Body of pancreas (tissue), 4 donors: ENCODE results near the gene DAPK2.

Experiments
- CTCF ChIP-seq, 7 experiments: fragments of 450-650 bp in 4 of 7; fragments of 200-600 bp in 3 of 7; sonication (generic) in 3 of 7; IDR thresholded peaks; one replicate each; pipeline ENCODE4 v1.5.1; 2016 to 2019; ENCODE audit warnings: antibody characterized with exemption in 7 of 7
- POLR2A ChIP-seq, 3 donors: fragments of 450-650 bp; IDR thresholded peaks; one replicate each; pipeline ENCODE4 v1.6.1; 2016; ENCODE audit warnings: antibody characterized with exemption in 3 of 3, mild to moderate bottlenecking in 2 of 3

GRCh38 chr15:63983061-63983711 lies 63.1 kb downstream of the DAPK2 start:
- TF ChIP-seq POLR2A (IDR thresholded peaks at IDR 0.05) (no peak), CTCF (IDR thresholded peaks at IDR 0.05) (no peak)
